Heart left ventricle (tissue), 13 donors: Measurements from ENCODE around the gene MSL3B.

Experiments used
- CTCF ChIP-seq, 12 donors: fragments of 200-600 bp; sonication (generic) in 4 of 12; IDR thresholded peaks; one replicate each; pipeline versions ENCODE4 v1.5.0 to v1.8.0; 2018 to 2022; ENCODE audit warnings: antibody characterized with exemption in 12 of 12, mild to moderate bottlenecking in 5 of 12
- POLR2A ChIP-seq, 2 donors: fragments of 450-650 bp; IDR thresholded peaks; one replicate each; pipeline ENCODE4 v1.6.1; 2017; ENCODE audit warnings: antibody characterized with exemption in 2 of 2, mild to moderate bottlenecking in 2 of 2, moderate library complexity in 2 of 2
- donor health status: ischemic (EF 13 %, LVEDD 7.1; RV severe dilation, severe dysfunction).
- donor health status: DM: no; HTN: yes; CAD: no.
- donor health status: DM: no; HTN: no; CAD: no.
- donor health status: ischemic (EF 25% LVEDD 6.9; RV normal size, moderate dysfunction).
- donor health status: ischemic (EF 25% LVEDD 5.7; RV mildly dilated, moderate dysfunction).
- donor health status: ischemic (EF 35%, LVEDD 5.7; RV mildly dilated, moderate dysfunction).
- donor health status: nonischemic (EF 11% LVEDD 7.7; RV severe dilation, severe dysfunction).
- donor health status: DM: yes; HTN: yes; CAD: no.
- donor health status: PGD.
- donor health status: ischemic (EF 29% LVEDD 5.4; RV normal size, mild dysfunction).
- donor health status: nonischemic (EF 23%, LVEDD 6.1; RV moderate dilation, normal function).

GRCh38 chr2:233854241-233854981 is 13.8 kb downstream of the MSL3B start, which contains the start of gene HJURP:
- TF ChIP-seq CTCF (IDR thresholded peaks at IDR 0.05) (no peak), POLR2A (IDR thresholded peaks at IDR 0.05) (peak in 1 of 2 donors; percentile 44)
